Astrocyte (in vitro differentiated cells and primary cell): ENCODE measurements around the gene CHN2. TPM values are rescaled to one million over a fixed set of nuclear protein-coding genes. Genes with fewer than 3 reads are reported as not detected.

ENCODE experiments used
- DNase-seq: peaks from one replicate; pipeline ENCODE4 v3.0.0-alpha.2; 2010; ENCODE audit warnings: low read depth
- FAIRE-seq: peaks from 2 replicates; lab custom pipeline; 2011; peaks lifted over from hg19 to GRCh38; lab: Jason Lieb, UNC
- H2AFZ ChIP-seq: 2 replicates; pipeline ENCODE4 v1.6.0; 2012; ENCODE audit warnings: low read depth, low read length, inconsistent platforms
- H3K27ac ChIP-seq: 2 replicates; pipeline ENCODE4 v1.5.1; 2011; ENCODE audit warnings: low read depth, low read length, inconsistent platforms
- H3K27me3 ChIP-seq: 2 replicates; pipeline ENCODE4 v1.6.0; 2011; ENCODE audit warnings: low read length, inconsistent platforms; ENCODE audit not compliant: insufficient read depth
- H3K36me3 ChIP-seq: 2 replicates; pipeline ENCODE4 v1.5.1; 2011; ENCODE audit warnings: low read length, inconsistent platforms; ENCODE audit not compliant: insufficient read depth
- H3K4me1 ChIP-seq: 2 replicates; pipeline ENCODE4 v1.5.1; 2011; ENCODE audit warnings: low read length, inconsistent platforms; ENCODE audit not compliant: insufficient read depth
- H3K4me2 ChIP-seq: 2 replicates; pipeline ENCODE4 v1.6.0; 2012; ENCODE audit warnings: low read length, inconsistent platforms
- H3K4me3 ChIP-seq: 2 replicates; pipeline ENCODE4 v1.5.1; 2011; ENCODE audit warnings: low read depth, mild to moderate bottlenecking, low read length, inconsistent platforms; ENCODE audit not compliant: insufficient read depth
- H3K79me2 ChIP-seq: 2 replicates; pipeline ENCODE4 v1.6.0; 2012; ENCODE audit warnings: mild to moderate bottlenecking, low read length, inconsistent platforms; ENCODE audit not compliant: insufficient read depth
- H3K9ac ChIP-seq: 2 replicates; pipeline ENCODE4 v1.6.0; 2012; ENCODE audit warnings: mild to moderate bottlenecking, low read length, inconsistent platforms
- H3K9me3 ChIP-seq: 2 replicates; pipeline ENCODE4 v1.5.1; 2012; ENCODE audit warnings: low read depth, mild to moderate bottlenecking, low read length, inconsistent platforms; ENCODE audit not compliant: insufficient read depth
- H4K20me1 ChIP-seq: 2 replicates; pipeline ENCODE4 v1.6.0; 2012; ENCODE audit warnings: low read length, inconsistent platforms; ENCODE audit not compliant: insufficient read depth
- H3K27ac Mint-ChIP-seq: one replicate; pipeline ENCODE4 v1.8.0; 2021; ENCODE audit warnings: mild to moderate bottlenecking, mixed read lengths; ENCODE audit not compliant: unreplicated experiment
- H3K27me3 Mint-ChIP-seq: one replicate; pipeline ENCODE4 v1.8.0; 2021; ENCODE audit warnings: low read depth, mixed read lengths; ENCODE audit not compliant: unreplicated experiment
- H3K36me3 Mint-ChIP-seq: one replicate; pipeline ENCODE4 v1.8.0; 2021; ENCODE audit warnings: low read depth, mixed read lengths; ENCODE audit not compliant: unreplicated experiment
- H3K4me1 Mint-ChIP-seq: one replicate; pipeline ENCODE4 v1.8.0; 2021; ENCODE audit warnings: low read depth, mixed read lengths; ENCODE audit not compliant: unreplicated experiment
- H3K4me3 Mint-ChIP-seq: one replicate; pipeline ENCODE4 v1.8.0; 2021; ENCODE audit warnings: mild to moderate bottlenecking, moderate library complexity, mixed read lengths; ENCODE audit not compliant: unreplicated experiment
- H3K9me3 Mint-ChIP-seq: one replicate; pipeline ENCODE4 v1.8.0; 2021; ENCODE audit warnings: mild to moderate bottlenecking, mixed read lengths; ENCODE audit not compliant: unreplicated experiment
- CTCF ChIP-seq: IDR thresholded peaks from 2 replicates; pipeline ENCODE4 v1.5.1; 2011; ENCODE audit warnings: low read depth, mild to moderate bottlenecking, inconsistent platforms, low read length, moderate library complexity; ENCODE audit not compliant: insufficient read depth
- EZH2 ChIP-seq: IDR thresholded peaks from 2 replicates; pipeline ENCODE4 v1.6.1; 2012; ENCODE audit warnings: mild to moderate bottlenecking, low read length, inconsistent platforms; ENCODE audit not compliant: insufficient read depth
- total RNA-seq: library from RNA; stranded (reverse); gene quantifications from 2 replicates; pipeline ENCODE4 v1.2.1, GENCODE V29; 2021

The CHN2 gene
- total RNA-seq, 1 donor from 2014 or later: 2.5 TPM

GRCh38 chr7:29202651-29203069 is 8.1 kb downstream of the CHN2 start:
- H3K9ac ChIP-seq: no peak overlapping the region
- H3K27ac ChIP-seq: no peak overlapping the region
- H3K36me3 ChIP-seq: no peaks in the 10 kb centered on the region
- no peak overlapping the region for H3K4me3 ChIP-seq
- H3K36me3 Mint-ChIP-seq: no peaks in the 10 kb centered on the region
- H3K4me1 ChIP-seq: no peaks in the 10 kb centered on the region
- H3K27me3 ChIP-seq: no peaks in the 10 kb centered on the region
- H3K4me1 Mint-ChIP-seq: peaks cover 5% of the 10 kb centered on the region
- no peak for DNase-seq
- TF ChIP-seq CTCF (no peak), EZH2 (no peak)
- no peak overlapping the region for H3K4me2 ChIP-seq
- H3K27me3 Mint-ChIP-seq: peaks cover 13% of the 10 kb centered on the region
- no peaks in the 10 kb centered on the region for H3K9me3 Mint-ChIP-seq
- H3K4me3 Mint-ChIP-seq: no peak overlapping the region
- no peaks in the 10 kb centered on the region for H4K20me1 ChIP-seq
- H3K79me2 ChIP-seq: no peaks in the 10 kb centered on the region
- FAIRE-seq: no peak
- H2AFZ ChIP-seq: no peak overlapping the region
- H3K27ac Mint-ChIP-seq: no peak overlapping the region
- no peaks in the 10 kb centered on the region for H3K9me3 ChIP-seq

GRCh38 chr7:29204491-29205272 is 10.1 kb downstream of the CHN2 start:
- peaks cover 4% of the 10 kb centered on the region for H3K27me3 Mint-ChIP-seq
- no peaks in the 10 kb centered on the region for H3K9me3 Mint-ChIP-seq
- no peaks in the 10 kb centered on the region for H4K20me1 ChIP-seq
- H3K27ac Mint-ChIP-seq: no peak overlapping the region
- no peak overlapping the region for H3K27ac ChIP-seq
- TF ChIP-seq CTCF (no peak), EZH2 (no peak)
- H2AFZ ChIP-seq: no peak overlapping the region
- DNase-seq (no peak), FAIRE-seq (no peak)
- H3K4me2 ChIP-seq: no peak overlapping the region
- no peaks in the 10 kb centered on the region for H3K79me2 ChIP-seq
- peaks cover 6% of the 10 kb centered on the region for H3K4me1 Mint-ChIP-seq
- H3K27me3 ChIP-seq: no peaks in the 10 kb centered on the region
- H3K36me3 Mint-ChIP-seq: no peaks in the 10 kb centered on the region
- no peak overlapping the region for H3K9ac ChIP-seq
- H3K36me3 ChIP-seq: no peaks in the 10 kb centered on the region
- no peak overlapping the region for H3K4me3 Mint-ChIP-seq
- no peaks in the 10 kb centered on the region for H3K9me3 ChIP-seq
- H3K4me3 ChIP-seq: no peak overlapping the region
- no peaks in the 10 kb centered on the region for H3K4me1 ChIP-seq

GRCh38 chr7:29207162-29207801 is 12.7 kb downstream of the CHN2 start:
- H3K4me3 ChIP-seq: no peak overlapping the region
- H4K20me1 ChIP-seq: no peaks in the 10 kb centered on the region
- H3K4me1 Mint-ChIP-seq: peaks cover 6% of the 10 kb centered on the region
- H3K9me3 Mint-ChIP-seq: no peaks in the 10 kb centered on the region
- H3K4me1 ChIP-seq: no peaks in the 10 kb centered on the region
- no peaks in the 10 kb centered on the region for H3K9me3 ChIP-seq
- H3K27me3 ChIP-seq: no peaks in the 10 kb centered on the region
- DNase-seq (peak; percentile 27), FAIRE-seq (no peak)
- H3K36me3 ChIP-seq: no peaks in the 10 kb centered on the region
- no peak overlapping the region for H3K9ac ChIP-seq
- H3K27ac Mint-ChIP-seq: peak overlapping the region; percentile 51
- H3K27me3 Mint-ChIP-seq: peaks cover 1% of the 10 kb centered on the region
- no peak overlapping the region for H3K27ac ChIP-seq
- H2AFZ ChIP-seq: no peak overlapping the region
- H3K4me3 Mint-ChIP-seq: no peak overlapping the region
- no peak overlapping the region for H3K4me2 ChIP-seq
- H3K36me3 Mint-ChIP-seq: no peaks in the 10 kb centered on the region
- H3K79me2 ChIP-seq: no peaks in the 10 kb centered on the region
- TF ChIP-seq CTCF (no peak), EZH2 (no peak)
